ENCODE measurements around the gene DLST.

The DLST gene

GRCh38 chr14:74942608-74943007 lies 60.9 kb downstream of the DLST start:
- Histone ChIP-seq H3K9me3 (ENCODE audit: control insufficient read depth, low read length) (no peaks in the 10 kb centered on the region), H3K36me3 (ENCODE audit: control insufficient read depth, insufficient read depth, low read length) (no peaks in the 10 kb centered on the region), H3K4me2 (ENCODE audit: low read length) (no peak overlapping the region), H3K4me1 (no peaks in the 10 kb centered on the region), H3K27me3 (ENCODE audit: control insufficient read depth, insufficient read depth, low read length) (no peaks in the 10 kb centered on the region), H3K79me2 (no peaks in the 10 kb centered on the region), H2AFZ (no peak overlapping the region), H3K4me3 (ENCODE audit: low read depth, low read length) (no peak overlapping the region), H3K9ac (no peak overlapping the region), H3K27ac (no peak overlapping the region)
- no peak for TF ChIP-seq CTCF (IDR thresholded peaks at IDR 0.05)

GRCh38 chr14:74945261-74945851 lies 63.6 kb downstream of the DLST start:
- no peak overlapping the region for H3K4me3 ChIP-seq (ENCODE audit: low read depth, low read length)
- H3K27ac ChIP-seq = no peak overlapping the region
- H3K4me1 ChIP-seq = no peaks in the 10 kb centered on the region

GRCh38 chr14:74945852-74946658 lies 64.3 kb downstream of the DLST start:
- Histone ChIP-seq H3K4me3 (ENCODE audit: low read depth, low read length) (no peak overlapping the region), H3K9me3 (ENCODE audit: control insufficient read depth, low read length) (no peaks in the 10 kb centered on the region), H2AFZ (peak overlapping the region; percentile 65), H3K27me3 (ENCODE audit: control insufficient read depth, insufficient read depth, low read length) (no peaks in the 10 kb centered on the region), H3K79me2 (no peaks in the 10 kb centered on the region), H3K36me3 (ENCODE audit: control insufficient read depth, insufficient read depth, low read length) (no peaks in the 10 kb centered on the region), H3K4me2 (ENCODE audit: low read length) (no peak overlapping the region), H3K27ac (no peak overlapping the region), H3K9ac (no peak overlapping the region), H3K4me1 (no peaks in the 10 kb centered on the region)
- TF ChIP-seq CTCF (IDR thresholded peaks at IDR 0.05) = peak; percentile 96

More at GRCh38 chr14:74945261-74945851, 63.6 kb downstream of the DLST start:
- Histone ChIP-seq H3K79me2 (no peaks in the 10 kb centered on the region), H3K4me2 (ENCODE audit: low read length) (no peak overlapping the region), H3K27me3 (ENCODE audit: control insufficient read depth, insufficient read depth, low read length) (no peaks in the 10 kb centered on the region), H2AFZ (no peak overlapping the region), H3K36me3 (ENCODE audit: control insufficient read depth, insufficient read depth, low read length) (no peaks in the 10 kb centered on the region), H3K9ac (no peak overlapping the region), H3K9me3 (ENCODE audit: control insufficient read depth, low read length) (no peaks in the 10 kb centered on the region)
- TF ChIP-seq CTCF (IDR thresholded peaks at IDR 0.05) = peak; percentile 31

GRCh38 chr14:74946659-74947281 lies 65.1 kb downstream of the DLST start:
- no peaks in the 10 kb centered on the region for H3K4me1 ChIP-seq
- H3K4me2 ChIP-seq (ENCODE audit: low read length) = no peak overlapping the region
- H3K79me2 ChIP-seq = no peaks in the 10 kb centered on the region
- H3K36me3 ChIP-seq (ENCODE audit: control insufficient read depth, insufficient read depth, low read length) = no peaks in the 10 kb centered on the region
- no peak overlapping the region for H3K27ac ChIP-seq
- no peaks in the 10 kb centered on the region for H3K9me3 ChIP-seq (ENCODE audit: control insufficient read depth, low read length)
- no peaks in the 10 kb centered on the region for H3K27me3 ChIP-seq (ENCODE audit: control insufficient read depth, insufficient read depth, low read length)
- H3K4me3 ChIP-seq (ENCODE audit: low read depth, low read length) = no peak overlapping the region
- no peak for TF ChIP-seq CTCF (IDR thresholded peaks at IDR 0.05)
- no peak overlapping the region for H3K9ac ChIP-seq
- peak overlapping the region; percentile 65 for H2AFZ ChIP-seq

Measured in parathyroid adenoma (tissue), 2 donors.